HG02588 (cell line): ENCODE measurements around the gene PXDN.
"Not testable (repeated sequence)": the region's sequence is repeated elsewhere in the genome, so short reads cannot be mapped to it uniquely, and the experiment has no call there.

ENCODE experiments used
- ATAC-seq: cut with Tn5 transposase; IDR thresholded peaks from one replicate; pipeline ENCODE4 v1.9.1; 2021; ENCODE audit warnings: mild to moderate bottlenecking, moderate library complexity; ENCODE audit not compliant: unreplicated experiment

Gene PXDN

DNA sequence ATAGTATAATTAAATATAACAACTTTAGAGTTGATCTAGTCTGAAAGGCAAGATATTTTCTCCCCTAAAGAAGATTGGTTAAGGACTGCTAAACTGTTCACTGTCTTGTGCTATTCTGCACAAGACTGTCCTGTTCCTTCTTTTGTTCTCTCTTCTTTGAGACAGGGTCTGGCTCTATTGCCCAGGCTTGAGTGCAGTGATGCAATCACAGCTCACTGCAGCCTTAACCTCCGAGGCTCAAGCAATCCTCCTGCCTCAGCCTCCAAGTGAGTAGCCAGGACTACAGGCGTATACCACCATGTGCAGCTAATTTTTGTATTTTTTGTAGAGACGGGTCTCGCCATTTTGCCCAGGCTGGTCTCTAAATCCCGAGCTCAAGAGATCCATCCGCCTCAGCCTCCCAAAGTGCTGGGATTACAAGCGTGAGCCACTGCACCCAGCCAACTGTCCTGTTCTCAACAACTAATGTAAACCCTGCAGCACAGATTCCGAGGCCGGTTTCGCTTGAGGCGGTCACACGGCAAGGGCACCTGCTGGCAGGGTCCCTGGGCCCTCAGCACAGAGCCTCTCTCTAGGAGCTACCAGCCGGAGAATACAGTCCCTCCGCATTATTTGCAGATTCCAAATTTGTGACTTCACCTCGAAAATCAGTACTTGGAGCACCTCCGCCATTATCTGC is 16.4 kb downstream of the PXDN start:
- no peak for ATAC-seq

DNA sequence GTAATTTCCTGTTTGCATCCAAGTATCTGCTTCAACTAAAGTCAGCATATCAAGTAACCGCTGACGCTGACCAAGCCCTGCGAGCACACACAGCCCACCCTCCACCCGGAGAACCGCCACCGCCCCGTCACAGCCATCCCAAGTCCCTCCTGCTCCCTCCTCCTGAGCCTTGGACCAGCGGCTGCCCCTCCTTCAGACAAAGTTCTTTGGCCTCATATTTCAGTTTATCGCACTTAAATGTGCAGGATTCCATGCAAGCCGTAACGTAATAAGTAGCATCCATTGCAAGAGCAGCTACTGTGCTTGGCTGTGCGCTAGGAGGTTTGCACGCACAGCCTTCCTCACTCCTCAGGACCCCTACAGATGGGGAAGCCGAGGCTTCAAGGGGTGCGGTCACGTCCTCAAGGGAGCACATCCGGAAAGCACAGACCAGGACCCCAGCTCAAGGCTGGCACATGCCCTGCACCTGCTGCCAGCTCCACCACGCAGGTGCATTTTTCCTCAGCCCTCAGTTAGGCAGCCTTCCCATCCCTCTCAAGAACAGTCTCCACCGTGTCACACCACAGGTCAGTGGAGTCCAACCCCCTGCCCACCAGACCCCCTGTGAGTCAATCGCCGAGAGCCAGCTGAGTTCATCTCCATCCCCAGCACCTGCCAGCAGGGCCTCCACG is 17.1 kb downstream of the PXDN start:
- no peak for ATAC-seq

DNA sequence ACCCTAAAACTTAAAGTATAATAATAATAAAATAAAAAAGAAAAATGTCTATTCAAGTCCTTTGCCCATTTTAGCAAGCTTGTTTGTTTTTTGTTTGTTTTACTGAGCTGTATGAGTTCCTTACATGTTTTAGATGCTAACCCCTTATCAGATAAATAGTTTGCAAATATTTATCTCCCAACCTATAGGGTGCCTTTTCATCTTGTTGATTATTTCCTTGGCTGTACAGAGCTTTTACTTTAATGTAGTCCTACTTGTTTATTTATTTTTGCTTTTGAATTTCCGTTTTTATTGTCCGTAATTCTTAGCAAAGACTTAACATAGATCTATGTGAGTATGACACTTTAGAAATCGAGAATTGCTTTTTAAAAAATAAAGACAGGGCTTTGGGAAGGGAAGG is 17.8 kb downstream of the PXDN start:
- no peak for ATAC-seq

DNA sequence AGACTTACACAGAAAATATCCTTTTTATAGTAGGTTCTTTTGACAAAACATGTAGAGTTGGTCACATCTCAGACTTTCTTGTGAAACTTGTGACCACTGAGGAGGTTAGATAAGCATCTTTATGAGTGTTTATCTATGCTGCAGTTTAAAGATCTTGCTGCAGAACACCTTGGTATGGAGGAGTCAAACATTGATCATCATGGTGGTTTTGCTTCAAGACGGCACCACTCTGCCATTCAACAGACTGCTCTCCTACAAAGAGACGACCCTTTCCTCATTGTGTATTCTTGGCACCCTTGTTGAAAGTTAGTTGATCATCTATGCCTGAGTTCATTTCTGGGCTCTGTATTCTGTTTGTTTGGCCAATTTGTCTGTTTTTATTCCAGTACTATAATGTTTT is 20.0 kb downstream of the PXDN start:
- not testable (repeated sequence) for ATAC-seq

DNA sequence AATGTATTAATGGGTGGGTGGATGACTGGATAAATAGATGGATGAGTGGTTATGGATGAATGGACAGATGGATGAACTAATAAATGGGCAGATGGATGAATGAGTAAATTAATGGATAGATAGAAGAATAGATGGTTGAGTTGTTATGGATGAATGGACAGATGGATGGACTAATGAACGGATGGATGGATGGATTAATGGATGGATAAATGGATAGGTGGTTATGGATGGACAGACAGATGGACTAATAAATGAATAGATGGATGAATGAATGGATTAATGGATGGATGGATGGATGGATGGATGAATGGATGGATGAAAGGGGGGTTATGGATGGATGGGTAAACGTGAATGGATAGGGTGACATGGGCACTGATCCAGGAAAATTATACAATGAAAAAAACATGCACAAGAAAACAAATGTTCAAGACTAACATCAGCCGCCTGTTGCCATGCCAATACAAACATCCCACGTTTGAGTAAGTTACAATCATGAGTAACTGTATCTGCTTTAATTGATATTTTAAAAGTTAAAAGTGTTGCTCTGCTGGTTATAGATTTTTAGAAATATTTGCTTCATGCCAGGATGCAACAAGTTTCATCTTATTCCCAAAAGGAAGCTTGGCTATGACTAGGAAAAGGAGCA is 20.8 kb downstream of the PXDN start:
- ATAC-seq: no peak

DNA sequence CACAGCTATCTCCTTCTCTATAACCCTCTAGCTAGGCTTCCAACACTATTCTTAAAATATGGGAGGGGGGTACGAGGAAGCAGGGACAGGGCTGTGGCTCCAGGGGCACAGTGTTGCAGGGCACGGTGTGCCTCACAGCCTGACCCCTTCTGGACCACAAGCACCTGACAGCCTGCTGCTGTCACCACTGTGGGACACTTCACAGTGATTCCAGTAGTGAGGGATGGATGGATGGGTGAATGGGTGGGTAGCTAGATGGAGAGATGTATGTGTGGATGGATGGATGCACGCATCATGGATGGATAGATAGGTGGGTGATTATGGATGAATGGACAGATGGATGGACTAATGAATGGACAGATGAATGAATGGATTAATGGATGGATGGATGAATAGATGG is 21.6 kb downstream of the PXDN start:
- ATAC-seq: no peak

DNA sequence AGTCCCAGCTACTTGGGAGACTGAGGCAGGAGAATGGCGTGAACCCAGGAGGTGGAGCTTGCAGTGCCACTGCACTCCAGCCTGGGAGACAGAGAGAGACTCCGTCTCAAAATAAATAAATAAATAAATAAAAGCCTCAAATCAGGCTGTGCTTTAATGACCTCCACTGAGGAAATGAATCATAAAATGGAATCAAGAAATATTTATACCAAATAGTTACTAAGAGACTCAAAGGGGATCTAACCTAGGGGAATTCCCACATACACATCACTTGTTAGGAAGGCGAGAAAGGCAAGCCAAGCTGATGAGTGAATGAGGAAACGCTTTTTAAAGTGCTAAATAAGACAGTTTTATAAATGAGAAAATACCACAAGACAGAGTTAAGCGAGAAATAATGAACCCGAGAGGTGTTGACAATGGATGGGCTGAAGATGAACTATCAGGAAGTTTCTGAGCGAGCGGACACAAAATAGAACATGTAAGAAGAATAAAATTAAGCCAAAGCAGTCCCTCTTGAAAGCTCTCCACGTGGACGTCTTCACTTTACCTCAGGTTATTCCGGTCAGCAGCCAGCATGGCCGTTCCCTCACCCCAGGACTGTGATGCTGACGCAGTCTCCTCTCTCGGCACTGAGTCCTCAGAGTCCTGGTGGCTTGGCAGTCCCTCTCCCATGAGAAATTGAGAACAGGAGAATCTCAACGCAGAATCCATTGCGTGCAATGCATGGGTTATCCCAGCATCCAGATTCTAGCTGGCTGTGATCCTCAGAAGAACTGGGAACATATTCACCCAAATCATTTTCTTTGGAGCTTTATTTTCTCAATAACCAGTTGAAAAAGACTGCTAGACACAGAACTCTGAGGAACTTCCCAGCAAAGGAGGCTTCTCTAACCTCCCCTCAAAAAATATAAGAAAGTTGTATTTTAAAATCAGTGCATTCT is 22.3 kb downstream of the PXDN start:
- no peak for ATAC-seq

DNA sequence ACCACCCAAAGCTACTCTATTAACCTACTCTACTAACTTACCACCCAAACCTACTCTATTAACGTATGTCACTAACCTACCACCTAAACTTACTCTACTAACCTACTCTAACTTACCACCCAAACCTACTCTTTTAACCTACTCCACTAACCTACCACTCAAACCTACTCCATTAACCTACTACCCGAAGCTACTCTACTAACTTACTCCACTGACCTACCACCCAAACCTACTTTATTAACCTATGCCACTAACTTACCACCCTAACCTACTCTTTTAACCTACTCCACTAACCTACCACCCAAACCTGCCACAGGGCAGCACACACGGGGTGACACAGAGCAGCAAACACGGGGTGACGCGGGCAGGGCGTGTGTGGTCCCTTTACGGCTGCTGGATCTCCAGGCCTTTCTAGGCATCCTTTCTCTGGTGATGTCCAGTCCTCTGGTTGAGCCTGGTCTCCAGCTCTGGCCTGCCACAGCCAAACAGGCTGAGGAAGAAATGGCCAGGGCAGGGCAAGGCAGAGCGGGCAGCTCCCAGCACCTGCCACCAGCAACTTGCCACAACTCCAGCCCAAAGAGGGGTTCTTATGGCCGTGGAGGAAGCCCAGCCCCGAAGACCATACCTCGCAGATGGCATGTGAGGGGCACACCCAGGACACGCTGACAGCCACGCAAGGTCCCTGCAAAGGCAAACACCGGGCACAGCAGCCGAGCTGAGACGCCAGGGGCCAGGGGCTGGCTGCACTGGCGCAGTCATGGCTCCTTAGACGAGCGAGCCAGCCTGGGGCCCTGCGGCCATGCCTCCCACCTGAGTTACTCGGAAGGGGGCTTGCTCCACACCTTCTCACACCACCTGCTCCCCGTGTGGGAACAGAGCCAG is 25.7 kb downstream of the PXDN start:
- no peak for ATAC-seq

DNA sequence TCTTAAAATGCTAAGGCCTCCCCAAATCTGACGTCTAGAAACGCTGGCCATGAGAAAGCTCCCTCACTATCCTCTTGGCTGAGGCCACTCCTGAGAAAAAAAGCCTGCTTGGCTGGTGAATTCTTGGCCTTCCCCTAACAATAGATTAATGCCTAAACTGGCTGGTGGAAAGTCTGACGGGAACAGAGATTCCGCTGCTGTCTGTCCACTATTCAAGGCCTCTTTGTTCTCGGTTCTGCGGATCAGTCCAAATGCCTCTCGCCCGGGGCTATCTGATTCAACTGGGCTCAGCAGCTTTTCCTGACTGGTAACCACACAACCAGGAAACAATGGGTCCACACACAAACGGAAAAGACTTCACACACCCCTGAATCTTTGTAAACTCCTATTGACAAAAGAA is 27.2 kb downstream of the PXDN start:
- ATAC-seq: no peak

DNA sequence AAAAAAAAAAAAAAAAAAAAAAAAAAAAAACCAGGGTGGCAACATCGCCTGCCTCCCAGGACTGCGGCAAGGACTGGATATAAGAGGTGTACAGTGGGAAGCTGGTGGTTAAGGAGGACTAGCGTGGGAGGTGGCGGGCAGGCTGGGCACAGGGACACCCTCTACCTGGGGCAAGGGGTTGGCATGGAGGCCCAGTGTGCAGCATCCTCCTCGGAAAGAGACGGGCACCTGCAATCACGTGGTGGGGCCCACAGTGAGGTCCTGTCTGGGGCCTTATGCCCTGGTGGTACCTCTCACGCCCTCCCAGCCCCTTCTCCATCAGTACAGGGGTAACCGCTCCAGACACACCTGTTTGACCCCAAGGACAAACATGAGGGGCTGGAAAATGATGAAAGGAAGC is 27.9 kb downstream of the PXDN start:
- no peak for ATAC-seq

DNA sequence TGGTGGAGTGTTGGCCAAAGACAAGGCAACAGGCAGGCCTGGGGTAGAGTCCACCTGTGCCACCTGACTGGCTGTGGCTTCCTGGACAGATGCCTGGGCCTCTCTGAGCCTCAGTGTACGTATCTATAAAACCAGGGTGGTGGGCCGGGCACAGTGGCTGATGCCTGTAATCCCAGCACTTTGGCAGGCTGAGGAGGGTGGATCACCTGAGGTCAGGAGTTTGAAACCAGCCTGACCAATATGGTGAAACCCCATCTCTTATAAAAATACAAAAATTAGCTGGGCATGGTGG is 28.4 kb downstream of the PXDN start:
- not testable (repeated sequence) for ATAC-seq

DNA sequence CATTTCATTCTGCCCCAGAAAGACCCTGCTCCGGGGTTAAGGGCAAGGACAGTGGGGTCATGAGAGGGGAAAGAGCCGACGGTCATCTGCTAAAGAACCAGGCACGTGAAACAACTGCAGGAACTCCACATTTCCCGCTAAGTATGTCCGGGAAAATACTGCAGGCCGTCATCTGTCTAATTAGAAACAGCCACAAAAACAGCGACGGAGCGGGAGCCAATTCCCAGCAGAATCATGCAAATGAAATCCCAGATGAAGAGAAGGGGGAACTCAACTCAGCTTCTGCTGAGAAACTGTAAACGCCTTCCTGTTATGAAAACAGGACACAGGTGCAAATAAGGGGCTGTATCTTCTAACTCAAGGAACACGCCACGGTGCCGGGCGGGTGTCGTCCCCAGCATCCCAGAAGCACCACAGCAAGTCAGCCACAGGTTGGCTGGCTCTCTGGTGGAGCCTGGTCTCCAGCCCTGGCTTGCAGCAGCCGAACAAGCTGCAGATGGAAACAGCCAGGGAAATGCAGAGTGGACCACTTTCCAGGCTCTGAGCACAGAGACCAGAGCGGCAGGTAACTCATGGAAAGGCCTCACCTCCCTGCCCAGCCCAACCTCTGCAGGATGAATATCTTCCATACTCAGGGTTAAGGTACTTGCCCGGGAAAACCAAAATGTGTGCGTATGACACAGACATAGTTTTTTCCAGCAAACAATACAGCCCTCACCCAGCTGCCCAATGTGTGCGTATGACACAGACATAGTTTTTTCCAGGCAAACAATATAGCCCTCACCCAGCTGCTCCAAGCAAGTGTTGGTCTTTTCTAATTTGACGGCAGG is 28.9 kb downstream of the PXDN start:
- no peak for ATAC-seq

DNA sequence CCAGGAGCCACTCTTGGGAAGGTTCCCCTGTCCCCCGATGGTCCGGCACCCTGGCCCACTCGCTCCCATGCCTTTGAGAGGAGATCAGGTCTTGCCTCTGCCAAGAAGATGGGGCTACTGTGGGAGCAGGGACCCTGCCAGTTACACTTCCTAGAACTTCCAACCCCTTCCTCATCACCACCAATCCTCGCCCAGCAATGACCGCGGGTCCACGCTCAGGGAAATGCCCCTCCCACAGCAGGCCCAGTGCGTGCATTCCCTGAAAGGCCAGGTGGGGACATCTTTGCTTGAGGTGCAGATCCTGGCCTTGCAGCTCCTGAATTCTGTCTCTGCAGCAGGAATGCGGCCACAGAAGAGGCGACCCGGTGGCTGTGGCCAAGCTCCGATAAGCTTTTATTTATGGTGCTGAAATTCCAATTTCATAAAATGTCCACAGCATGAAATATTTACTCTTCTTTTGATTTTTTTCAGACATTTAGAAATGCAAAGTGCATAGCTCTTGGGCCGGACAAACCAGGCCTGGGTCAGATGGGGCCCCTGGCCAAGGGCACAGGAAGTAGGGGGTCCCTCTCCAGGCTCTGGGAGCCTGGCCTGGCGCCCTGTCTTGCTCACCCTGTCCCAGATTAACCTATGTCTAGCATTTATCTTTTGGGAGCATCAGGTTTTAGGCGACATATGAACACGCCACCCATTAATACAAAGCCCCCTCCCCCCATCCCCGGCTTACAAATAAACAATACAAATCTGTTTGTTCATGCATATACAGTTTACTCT is 29.8 kb downstream of the PXDN start:
- no peak for ATAC-seq

DNA sequence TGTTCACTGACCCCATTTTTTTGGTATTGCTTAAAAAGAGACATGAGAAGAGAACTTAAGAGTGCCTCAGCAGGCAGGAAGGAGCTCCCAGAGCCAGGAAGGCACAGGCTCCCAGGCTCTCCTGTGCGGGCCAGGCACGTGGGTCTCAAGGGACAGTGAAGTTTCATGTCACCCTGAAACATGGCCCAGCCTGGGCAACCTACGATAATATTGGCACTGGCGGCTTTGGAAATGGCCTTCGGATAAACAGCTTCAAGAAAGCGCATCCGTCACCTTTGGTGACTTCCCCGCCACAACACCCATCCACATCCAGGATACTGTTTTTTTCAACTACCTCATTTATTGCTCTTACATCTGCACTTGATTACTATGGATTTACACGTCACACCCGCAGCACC is 30.5 kb downstream of the PXDN start:
- no peak for ATAC-seq

DNA sequence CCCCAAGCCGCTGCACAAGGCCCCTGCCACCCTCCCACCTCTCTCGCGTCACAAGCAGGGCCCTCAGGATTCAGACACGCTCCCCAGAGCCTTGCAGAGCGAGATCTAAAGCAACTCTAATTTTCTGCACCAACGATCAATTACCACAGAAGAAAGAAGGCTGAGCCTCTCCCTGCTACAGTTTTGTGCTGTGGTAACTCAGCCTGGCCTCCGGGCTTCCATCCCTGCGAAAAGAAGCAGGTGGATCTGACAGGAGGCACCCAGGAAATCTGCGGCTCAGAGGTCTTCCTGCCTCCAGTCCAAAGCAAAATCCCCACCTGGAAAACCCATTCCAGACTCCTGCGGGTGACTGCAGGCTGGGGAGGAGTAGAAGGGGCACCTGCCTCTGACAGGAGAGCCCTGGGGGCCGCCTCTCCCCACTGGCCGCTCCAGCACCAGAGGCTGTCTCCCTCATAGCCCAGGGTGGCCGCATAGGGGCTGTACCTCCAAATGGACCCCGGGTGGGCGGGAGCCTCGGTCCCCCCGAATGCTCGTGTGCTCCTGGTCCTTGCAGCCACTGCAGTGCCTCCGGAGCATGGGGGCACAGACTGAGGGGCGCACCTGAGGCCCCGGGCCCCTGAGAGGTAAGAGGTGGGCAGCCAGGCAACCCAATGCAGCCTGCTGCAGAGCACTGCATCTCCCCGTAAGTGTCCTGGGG is 31.0 kb downstream of the PXDN start:
- no peak for ATAC-seq

DNA sequence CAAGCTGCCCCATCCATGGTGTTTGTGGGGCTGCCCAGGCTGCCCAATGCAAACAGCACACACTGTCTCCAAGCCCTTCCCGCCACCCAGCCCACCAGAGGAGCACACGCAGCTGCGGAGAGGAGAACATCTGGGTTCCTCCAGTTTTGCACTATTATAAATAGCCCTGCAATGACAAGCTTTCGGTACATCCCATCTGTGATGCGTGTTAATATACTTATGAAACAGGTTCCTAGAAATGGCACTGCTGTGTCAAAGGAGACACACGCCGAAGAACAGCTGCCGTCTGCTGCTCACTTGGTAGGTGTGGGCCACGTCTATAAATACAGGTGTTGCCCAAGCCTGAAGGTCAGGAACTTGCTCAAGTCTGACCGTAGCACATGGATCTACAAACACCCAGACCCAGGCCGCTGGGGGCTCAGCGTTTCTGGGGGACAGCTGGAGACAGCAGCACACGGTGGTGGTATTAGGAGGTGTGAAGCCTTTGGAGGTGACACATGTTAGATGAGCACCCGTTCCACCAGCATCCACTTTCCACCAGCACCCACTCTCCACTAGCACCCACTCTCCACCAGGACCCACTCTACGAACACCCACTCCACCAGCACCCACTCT is 34.3 kb downstream of the PXDN start:
- no peak for ATAC-seq

DNA sequence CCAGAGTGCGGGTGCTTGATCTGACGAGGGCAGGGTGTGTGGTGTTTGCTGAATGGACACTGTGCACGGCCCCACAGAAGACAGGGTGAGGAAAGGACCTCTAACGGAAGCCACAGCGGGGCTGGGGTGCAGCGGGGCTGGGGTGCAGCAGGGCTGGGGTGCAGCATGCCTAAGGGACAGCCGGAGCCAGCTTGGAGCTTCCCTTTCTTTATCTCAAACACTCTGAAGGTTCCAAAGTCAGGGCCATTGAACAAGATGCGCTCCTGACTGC is 35.0 kb downstream of the PXDN start:
- no peak for ATAC-seq
